NCI-H1694 (cell line): ENCODE results near the gene AGPAT2.

ENCODE experiments used
- DNase-seq: peaks from one replicate; lab custom pipeline; 2025; lab: John Stamatoyannopoulos, UW

Gene AGPAT2

GRCh38 chr9:136661641-136662325 is 25.5 kb downstream of the AGPAT2 start:
- DNase-seq = no peak

- DNase-seq = no peak
Measured at GRCh38 chr9:136660971-136661550, 26.2 kb downstream of the AGPAT2 start.

- DNase-seq = no peak
Measured at GRCh38 chr9:136659861-136660784, 27.1 kb downstream of the AGPAT2 start.

- no peak for DNase-seq
Measured at GRCh38 chr9:136658849-136659535, 28.3 kb downstream of the AGPAT2 start.

- DNase-seq = no peak
Measured at GRCh38 chr9:136657974-136658848, 29.0 kb downstream of the AGPAT2 start.

- DNase-seq = no peak
Measured at GRCh38 chr9:136656795-136657611, 30.3 kb downstream of the AGPAT2 start.

GRCh38 chr9:136656183-136656738 is 31.0 kb downstream of the AGPAT2 start:
- no peak for DNase-seq

GRCh38 chr9:136655536-136656182 is 31.6 kb downstream of the AGPAT2 start:
- no peak for DNase-seq

- DNase-seq = no peak
Measured at GRCh38 chr9:136654820-136655535, 32.3 kb downstream of the AGPAT2 start.

- DNase-seq = no peak
Measured at GRCh38 chr9:136653323-136654079, 33.8 kb downstream of the AGPAT2 start.

GRCh38 chr9:136651860-136652259 is 35.4 kb downstream of the AGPAT2 start:
- DNase-seq = no peak

GRCh38 chr9:136650648-136651047 is 36.6 kb downstream of the AGPAT2 start:
- no peak for DNase-seq

GRCh38 chr9:136650021-136650420 is 37.2 kb downstream of the AGPAT2 start:
- DNase-seq = no peak

GRCh38 chr9:136648751-136649150 is 38.5 kb downstream of the AGPAT2 start:
- no peak for DNase-seq

- no peak for DNase-seq
Measured at GRCh38 chr9:136646827-136647711, 40.2 kb downstream of the AGPAT2 start.

- no peak for DNase-seq
Measured at GRCh38 chr9:136645903-136646754, 41.1 kb downstream of the AGPAT2 start.
